RWPE1 (cell line): ENCODE data around the gene GOLPH3L.
"Not testable (repeated sequence)": the region's sequence is repeated elsewhere in the genome, so short reads cannot be mapped to it uniquely, and the experiment has no call there.

Experiments
- CTCF ChIA-PET: fragments of 350-600 bp; sonication (Branson Sonifier 250); formaldehyde crosslinking; extraction: SDS; loops from one replicate; lab custom pipeline; 2021; lab: Yijun Ruan, JAX
- POLR2A ChIA-PET: fragments of 400-600 bp; formaldehyde crosslinking; extraction: SDS; loops from one replicate; lab custom pipeline; 2020; ENCODE audit warnings: antibody characterized with exemption; ENCODE audit not compliant: low non-redundant PET; lab: Yijun Ruan, JAX
- DNase-seq: peaks from one replicate; pipeline ENCODE4 v3.0.0; 2012; ENCODE audit warnings: low spot score
- H3K27ac ChIP-seq: fragments of 450-650 bp; 2 replicates; pipeline ENCODE4 v1.5.1; 2017
- CTCF ChIP-seq: fragments of 450-650 bp; conservative IDR thresholded peaks from 2 replicates; pipeline ENCODE4 v1.5.1; 2017; ENCODE audit warnings: low read depth, mild to moderate bottlenecking

GOLPH3L gene

DNA sequence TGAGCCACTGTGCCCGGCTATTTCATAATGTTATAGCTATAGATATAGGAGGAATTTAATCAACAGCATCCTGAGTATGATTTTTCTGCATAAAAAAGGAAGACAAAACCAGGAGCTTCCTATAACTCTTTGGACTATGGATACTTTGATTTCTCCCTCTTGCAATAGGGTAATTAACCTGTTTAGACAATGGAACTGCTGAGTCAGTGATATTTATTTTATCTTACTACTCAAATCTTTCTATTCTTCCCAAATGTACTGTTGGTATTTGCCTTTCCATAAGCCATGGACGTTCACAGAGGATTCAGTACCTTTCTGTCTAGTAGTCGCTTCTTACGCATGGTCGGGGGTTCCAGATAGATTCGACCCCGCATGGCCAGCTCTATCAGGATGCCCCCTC, 33.6 kb downstream of the GOLPH3L start:
- TF ChIP-seq CTCF: no peak
- DNase-seq: no peak
- ChIA-PET CTCF (interaction anchor here (0.7 kb wide), 1 partner anchor 114 kb away, joined by 3 read pairs; no protein-coding TSS in a partner anchor), POLR2A (no interaction called here)
- H3K27ac ChIP-seq: no peak overlapping the region

GRCh38 chr1:150662811-150663210, 34.1 kb downstream of the GOLPH3L start:
- no peak for TF ChIP-seq CTCF
- CTCF ChIA-PET: interaction anchor here (0.5 to 0.7 kb wide), 2 partner anchors 114 to 361 kb away, joined by 3 to 7 read pairs; no protein-coding TSS in a partner anchor

DNA sequence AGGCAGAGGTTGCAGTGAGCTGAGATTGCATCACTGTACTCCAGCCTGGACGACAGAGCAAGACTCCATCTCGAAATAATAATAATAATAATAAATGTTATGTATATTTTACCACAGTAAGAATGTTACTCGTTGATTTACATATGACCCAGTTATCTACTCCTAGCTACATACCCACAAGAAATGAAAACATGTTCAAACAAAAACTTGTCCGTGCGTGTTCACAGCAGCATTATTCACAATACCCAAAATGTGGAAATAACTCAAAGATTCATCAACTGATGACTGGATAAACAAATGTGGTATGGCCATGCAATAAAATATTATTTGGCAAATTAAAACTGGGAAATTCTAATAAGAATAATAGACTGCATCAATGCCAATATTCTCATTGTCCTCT, 35.8 kb downstream of the GOLPH3L start:
- peak; percentile 34 for DNase-seq
- no peak for TF ChIP-seq CTCF
- ChIA-PET CTCF (no interaction called here), POLR2A (no interaction called here)
- H3K27ac ChIP-seq: peak overlapping the region; percentile 70

More at GRCh38 chr1:150662811-150663210, 34.1 kb downstream of the GOLPH3L start:
- no peak for DNase-seq
- no peak overlapping the region for H3K27ac ChIP-seq
- POLR2A ChIA-PET: no interaction called here

DNA sequence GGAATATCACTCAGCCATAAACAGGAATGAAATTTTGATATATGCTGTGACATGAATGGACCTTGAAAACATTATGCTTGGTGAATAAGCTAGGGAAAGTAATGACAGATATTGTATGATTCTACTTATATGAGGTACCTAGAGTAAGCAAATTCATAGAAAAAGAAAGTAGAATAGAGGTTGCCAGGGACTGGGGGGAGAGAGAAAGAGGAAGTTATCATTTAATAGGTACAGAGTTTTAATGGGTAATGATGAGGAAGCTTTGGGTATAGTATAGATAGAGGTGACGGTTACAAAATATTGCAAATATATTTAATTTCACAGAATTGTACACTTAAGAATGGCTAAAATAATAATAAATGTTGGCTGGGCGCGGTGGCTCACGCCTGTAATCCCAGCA, 36.4 kb downstream of the GOLPH3L start:
- ChIA-PET CTCF (no interaction called here), POLR2A (no interaction called here)
- H3K27ac ChIP-seq: peak overlapping the region; percentile 70
- no peak for DNase-seq
- no peak for TF ChIP-seq CTCF

- H3K27ac ChIP-seq, CTCF ChIA-PET, POLR2A ChIA-PET, DNase-seq: not testable (repeated sequence)
Observed at GRCh38 chr1:150657064-150657463, 39.9 kb downstream of the GOLPH3L start.

- POLR2A ChIA-PET, H3K27ac ChIP-seq, DNase-seq, CTCF ChIA-PET: not testable (repeated sequence)
Observed at GRCh38 chr1:150654635-150655034, 42.3 kb downstream of the GOLPH3L start.

GRCh38 chr1:150650193-150650592, 46.8 kb downstream of the GOLPH3L start:
- no peak for DNase-seq
- TF ChIP-seq CTCF: no peak
- H3K27ac ChIP-seq: no peak overlapping the region
- CTCF ChIA-PET: no interaction called here
- POLR2A ChIA-PET: no interaction called here
